Retinal pigment epithelial cell (primary cell): ENCODE data around the gene CXorf65.

Source experiments
- DNase-seq: peaks from one replicate; pipeline ENCODE4 v3.0.0-alpha.2; 2010; ENCODE audit warnings: low read depth
- H3K4me3 ChIP-seq: 2 replicates; pipeline ENCODE4 v1.5.1; 2011; ENCODE audit warnings: mild to moderate bottlenecking, low read length, control low read depth, moderate library complexity
- CTCF ChIP-seq: conservative IDR thresholded peaks from 2 replicates; pipeline ENCODE4 v1.5.1; 2011; ENCODE audit warnings: low read depth, low read length, control low read depth, inconsistent platforms

CXorf65 gene

DNA sequence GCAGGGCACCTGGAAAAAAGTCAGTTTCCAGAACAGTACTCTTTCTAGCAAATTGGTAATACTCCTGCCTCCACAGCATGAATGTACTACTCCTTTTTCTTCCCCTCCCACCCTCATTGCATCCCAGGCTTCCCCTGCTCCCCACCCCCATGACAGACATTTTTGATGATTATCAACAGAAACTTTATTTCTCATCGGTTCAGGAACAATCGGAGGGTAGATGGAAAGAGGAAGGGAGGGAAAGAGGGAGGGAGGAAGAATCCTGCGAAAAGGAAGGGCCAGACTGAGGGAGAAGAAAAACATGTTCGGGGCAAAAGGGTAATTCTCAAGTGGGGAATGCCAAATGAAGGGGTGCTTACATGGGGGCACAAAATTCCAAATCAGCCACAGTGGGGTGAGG lies 705 bp upstream of the CXorf65 start:
- TF ChIP-seq CTCF: no peak
- H3K4me3 ChIP-seq: no peak overlapping the region
- no peak for DNase-seq

DNA sequence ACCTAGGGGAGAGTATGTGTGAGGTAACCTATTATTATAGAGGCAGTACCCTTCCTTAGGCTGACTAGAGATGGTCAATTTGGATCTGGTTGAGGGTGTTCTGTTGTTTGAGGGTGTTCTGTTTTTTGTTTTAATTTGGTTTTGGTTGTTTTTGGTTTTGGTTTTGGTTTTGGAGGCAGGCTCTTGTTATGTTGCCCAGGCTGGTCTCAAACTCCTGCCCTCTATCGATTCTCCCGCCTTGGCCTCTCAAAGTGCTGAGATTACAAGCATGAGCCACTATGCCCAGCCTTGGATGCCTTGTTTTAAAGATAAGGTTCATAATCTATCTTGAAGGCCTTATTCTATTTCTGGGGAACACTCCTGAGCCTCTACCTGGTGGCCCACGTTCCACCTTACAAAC lies 912 bp downstream of the CXorf65 start:
- DNase-seq: no peak
- H3K4me3 ChIP-seq: no peak overlapping the region
- TF ChIP-seq CTCF: no peak

DNA sequence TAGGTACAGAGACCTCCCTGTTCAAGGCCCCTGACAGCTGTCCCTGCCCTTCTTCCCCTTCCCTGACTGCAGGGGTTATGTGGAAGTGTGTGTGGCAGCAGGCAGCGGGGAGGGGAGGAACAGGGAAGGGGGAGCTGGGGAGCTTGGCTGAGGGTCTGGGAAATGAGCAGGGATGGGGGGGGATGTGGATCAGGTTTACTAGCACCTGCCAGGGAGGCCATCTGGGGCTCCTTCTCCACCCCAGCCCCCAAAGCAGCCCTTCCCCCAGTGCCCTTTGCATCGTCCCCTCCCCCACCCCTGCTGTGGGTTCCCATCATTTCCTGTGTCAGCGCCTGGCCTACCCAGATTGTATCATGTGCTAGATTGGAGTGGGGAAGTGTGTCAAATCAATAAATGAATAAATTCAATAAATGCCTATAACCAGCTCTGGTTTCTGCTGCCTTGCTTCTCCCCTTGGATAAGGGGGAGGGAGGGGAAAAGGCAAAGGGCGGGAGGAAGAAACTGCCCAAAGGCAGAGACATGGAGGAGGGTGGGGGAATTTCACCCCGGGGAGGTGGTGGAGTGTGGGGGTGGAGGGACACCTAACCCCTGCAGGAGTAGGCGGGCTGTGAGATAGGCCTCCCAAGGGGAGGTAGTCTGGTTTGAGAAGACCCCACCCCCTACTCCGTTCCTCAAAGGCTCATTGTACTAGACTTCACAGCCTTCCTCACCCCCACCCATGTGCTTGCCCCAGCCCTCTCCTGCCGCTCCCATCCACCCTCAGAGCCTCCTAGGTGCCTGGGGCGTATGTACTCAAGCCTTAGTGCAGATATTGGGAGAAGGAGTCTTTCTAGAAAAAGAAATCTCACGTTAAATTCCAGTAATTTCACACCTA lies 3.2 kb downstream of the CXorf65 start:
- TF ChIP-seq CTCF: no peak
- no peak for DNase-seq
- H3K4me3 ChIP-seq: no peak overlapping the region

DNA sequence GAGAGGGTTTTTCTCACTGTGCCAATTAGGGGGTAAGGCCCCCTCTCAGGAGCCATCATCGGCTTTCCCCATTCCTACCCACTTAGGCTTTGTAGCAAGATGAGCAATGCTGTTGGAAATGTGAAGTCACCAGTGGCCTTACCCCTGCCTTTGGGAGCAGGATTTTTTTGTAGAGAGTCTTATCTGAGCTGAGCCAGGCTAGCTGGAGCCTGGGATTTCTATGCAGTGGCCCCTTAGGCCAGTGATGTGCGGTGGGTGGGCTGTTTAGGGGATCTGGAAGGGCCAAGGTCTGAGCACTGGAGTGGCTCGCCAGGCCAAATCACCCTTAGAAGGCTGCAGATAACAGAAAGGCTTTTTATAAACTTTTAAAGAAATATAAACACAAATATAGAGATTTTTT lies 4.2 kb downstream of the CXorf65 start:
- H3K4me3 ChIP-seq: no peak overlapping the region
- TF ChIP-seq CTCF: no peak
- DNase-seq: no peak

GRCh38 chrX:71100581-71101505 lies 5.7 kb downstream of the CXorf65 start:
- H3K4me3 ChIP-seq: no peak overlapping the region
- DNase-seq: no peak
- TF ChIP-seq CTCF: no peak

GRCh38 chrX:71099736-71100135 lies 6.8 kb downstream of the CXorf65 start:
- no peak overlapping the region for H3K4me3 ChIP-seq
- DNase-seq: no peak
- no peak for TF ChIP-seq CTCF
